A673 (cell line): ENCODE data around the gene SEC22B. TPM values are rescaled to one million over a fixed set of nuclear protein-coding genes. Genes with fewer than 3 reads are reported as not detected.
"Not testable (repeated sequence)": the region's sequence is repeated elsewhere in the genome, so short reads cannot be mapped to it uniquely, and the experiment has no call there.

Experiments used
- BruUV-seq: library from RNA; stranded (reverse); fragments of 400-500 nt; replicated peaks from 2 replicates; lab custom pipeline; 2021; lab: Mats Ljungman, UMichigan
- CTCF ChIA-PET: fragments of 300-600 bp; sonication (Branson Sonifier 250); formaldehyde crosslinking; loops from one replicate; lab custom pipeline; 2022; ENCODE audit warnings: antibody characterized with exemption; lab: Charles Lee
- POLR2A ChIA-PET: fragments of 300-600 bp; sonication (Branson Sonifier 250); formaldehyde crosslinking; loops from one replicate; lab custom pipeline; 2022; ENCODE audit warnings: antibody characterized with exemption; ENCODE audit not compliant: low non-redundant PET; lab: Charles Lee
- DNase-seq: peaks from one replicate; pipeline ENCODE4 v3.0.0-alpha.2; 2015; ENCODE audit warnings: low spot score
- H3K27ac ChIP-seq: fragments of 200-600 bp; sonication (generic); 2 replicates; pipeline ENCODE4 v1.5.1; 2016; ENCODE audit warnings: mixed run types, low read depth, mild to moderate bottlenecking, mixed read lengths, antibody characterized with exemption, low read length; ENCODE audit not compliant: poor library complexity, severe bottlenecking
- H3K27me3 ChIP-seq: fragments of 200-600 bp; sonication (generic); replicated peaks from 2 replicates; pipeline ENCODE4 v1.6.1; 2017; ENCODE audit warnings: mixed run types, low read depth, mild to moderate bottlenecking, mixed read lengths, antibody characterized with exemption, low read length; ENCODE audit not compliant: insufficient read depth, poor library complexity
- H3K36me3 ChIP-seq: fragments of 200-600 bp; sonication (generic); 2 replicates; pipeline ENCODE4 v1.6.1; 2016; ENCODE audit warnings: mixed run types, mild to moderate bottlenecking, mixed read lengths, antibody characterized with exemption, low read length; ENCODE audit not compliant: insufficient read depth, poor library complexity, severe bottlenecking
- H3K4me1 ChIP-seq: fragments of 200-600 bp; sonication (generic); 2 replicates; pipeline ENCODE4 v1.6.1; 2017; ENCODE audit warnings: mixed run types, mild to moderate bottlenecking, mixed read lengths, antibody characterized with exemption, low read length; ENCODE audit not compliant: insufficient read depth, poor library complexity, severe bottlenecking
- H3K4me3 ChIP-seq: fragments of 200-600 bp; sonication (generic); 2 replicates; pipeline ENCODE4 v1.5.1; 2016; ENCODE audit warnings: low read depth, mixed run types, mild to moderate bottlenecking, mixed read lengths, low read length; ENCODE audit not compliant: poor library complexity, severe bottlenecking
- H3K9me3 ChIP-seq: fragments of 200-600 bp; sonication (generic); 2 replicates; pipeline ENCODE4 v1.6.1; 2016; ENCODE audit warnings: mixed run types, low read depth, mild to moderate bottlenecking, mixed read lengths, antibody characterized with exemption, low read length; ENCODE audit not compliant: poor library complexity, severe bottlenecking
- intact Hi-C: fragments of 100-400 bp; cut with micrococcal nuclease; formaldehyde crosslinking; loops from one replicate; pipeline ENCODE4 v1.10.0; 2022; ENCODE audit not compliant: unreplicated experiment
- total RNA-seq: library from RNA; stranded (reverse); gene quantifications from 2 replicates; pipeline ENCODE4 v1.2.3, GENCODE V29; 2021

The SEC22B gene
- total RNA-seq, 1 experiment from 2014 or later, result 32.3 TPM

DNA sequence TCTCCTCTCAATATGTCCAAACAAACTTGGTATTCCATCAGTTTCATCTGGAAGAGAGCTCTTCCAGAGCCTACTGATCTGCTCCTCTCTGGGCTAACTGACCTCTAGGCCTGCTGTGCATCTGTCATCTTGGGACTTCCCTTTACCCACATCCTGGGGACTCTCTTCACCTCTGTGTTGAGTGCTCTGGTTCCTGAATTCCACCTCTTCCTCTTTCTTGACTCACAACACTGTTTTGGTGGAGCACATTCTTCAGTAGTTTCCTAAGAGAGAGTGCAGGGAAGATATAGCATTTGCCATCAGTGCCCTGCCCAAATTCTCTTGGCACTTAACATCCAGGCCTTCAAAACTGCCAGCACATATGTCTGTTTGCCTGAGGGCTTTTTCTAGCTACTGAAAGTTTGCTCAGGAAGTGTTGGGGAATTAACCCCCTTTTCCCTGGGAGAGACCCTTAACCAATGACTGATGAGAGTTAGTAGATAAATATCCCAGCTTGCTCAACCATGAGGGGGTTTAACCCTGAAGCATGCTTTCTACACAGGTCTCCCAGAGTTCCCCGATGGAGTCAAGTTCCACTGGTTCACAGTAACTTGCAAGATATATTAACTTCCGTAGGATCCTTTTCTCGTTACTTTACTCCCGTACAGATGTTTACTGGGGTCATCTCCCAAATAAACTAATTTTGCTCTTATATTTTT lies 52.4 kb downstream of the SEC22B start:
- POLR2A ChIA-PET, H3K36me3 ChIP-seq, H3K27ac ChIP-seq, DNase-seq, H3K9me3 ChIP-seq, H3K27me3 ChIP-seq, CTCF ChIA-PET, H3K4me3 ChIP-seq, BruUV-seq, H3K4me1 ChIP-seq, intact Hi-C loops: not testable (repeated sequence)

DNA sequence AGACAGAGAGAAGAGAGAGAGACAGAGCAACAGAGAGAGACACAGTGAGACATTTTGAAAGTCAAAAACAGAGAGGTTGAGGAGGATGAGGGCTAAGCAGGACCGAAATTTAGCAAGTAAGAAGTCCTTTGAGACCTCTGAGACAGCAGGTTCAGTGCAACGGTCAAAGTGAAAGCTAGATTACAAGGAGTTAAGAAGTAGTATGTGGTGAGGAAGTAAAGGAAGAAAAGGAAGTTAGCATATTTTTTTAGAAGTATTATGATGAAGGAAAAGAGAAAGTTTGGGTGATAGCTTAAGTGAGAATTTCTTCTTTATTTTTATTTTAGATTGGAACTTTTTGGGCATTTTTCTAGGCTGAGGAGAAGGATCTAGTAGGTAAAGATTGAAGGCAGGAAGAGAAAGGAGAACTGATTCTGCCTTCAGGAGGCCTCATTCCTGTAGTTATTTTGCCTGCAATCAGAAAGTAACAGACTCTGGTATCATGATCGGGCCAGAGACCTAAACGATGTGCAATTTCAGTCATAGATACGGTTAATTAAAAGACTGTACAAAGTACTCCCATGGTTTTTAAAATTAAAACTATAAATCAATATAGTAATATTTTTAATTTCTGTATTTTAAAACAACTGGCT lies 53.9 kb downstream of the SEC22B start:
- H3K4me1 ChIP-seq, POLR2A ChIA-PET, CTCF ChIA-PET, H3K27me3 ChIP-seq, H3K4me3 ChIP-seq, intact Hi-C loops, H3K27ac ChIP-seq, DNase-seq, H3K9me3 ChIP-seq, H3K36me3 ChIP-seq, BruUV-seq: not testable (repeated sequence)

DNA sequence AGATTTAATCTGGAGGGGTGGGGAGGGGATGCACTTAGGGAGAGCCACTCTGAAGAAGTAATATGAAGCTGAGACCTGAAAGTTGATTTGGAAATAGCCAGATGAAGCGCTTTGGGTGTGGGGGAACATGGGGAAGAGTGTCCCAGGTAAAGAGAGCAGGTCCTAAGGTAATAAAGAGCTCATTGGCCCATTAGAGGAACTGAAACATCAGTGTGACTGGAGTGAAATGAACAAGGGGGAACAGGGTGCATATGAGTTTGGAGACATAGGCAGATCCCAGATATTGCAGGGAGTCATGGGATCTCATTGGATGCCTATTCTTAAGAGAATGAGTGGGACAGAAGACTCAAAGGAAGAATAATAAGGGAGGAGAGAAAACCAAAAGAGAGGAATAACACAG lies 54.5 kb downstream of the SEC22B start:
- H3K36me3 ChIP-seq, H3K9me3 ChIP-seq, DNase-seq, BruUV-seq, POLR2A ChIA-PET, CTCF ChIA-PET, H3K4me3 ChIP-seq, H3K4me1 ChIP-seq, intact Hi-C loops, H3K27ac ChIP-seq, H3K27me3 ChIP-seq: not testable (repeated sequence)

DNA sequence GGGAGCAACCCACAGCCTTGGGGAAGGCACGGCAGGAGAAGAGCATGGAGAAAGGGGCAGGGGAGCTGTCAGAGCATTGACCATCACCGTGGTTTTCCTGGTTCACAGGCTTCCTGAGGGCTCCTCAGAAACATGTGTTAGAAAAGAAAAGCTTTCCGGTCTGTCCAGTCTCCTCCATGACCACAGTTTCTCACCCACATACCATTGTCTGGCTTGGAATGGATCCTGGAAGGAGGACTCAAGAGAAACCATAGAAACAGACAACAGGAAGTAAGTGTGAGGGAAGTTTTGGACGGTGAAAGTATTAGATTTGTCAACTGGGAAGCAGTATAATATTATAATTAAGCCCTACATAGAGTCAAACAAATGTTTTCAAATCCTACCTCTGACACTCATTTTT lies 55.8 kb downstream of the SEC22B start:
- BruUV-seq, result not testable (repeated sequence)

DNA sequence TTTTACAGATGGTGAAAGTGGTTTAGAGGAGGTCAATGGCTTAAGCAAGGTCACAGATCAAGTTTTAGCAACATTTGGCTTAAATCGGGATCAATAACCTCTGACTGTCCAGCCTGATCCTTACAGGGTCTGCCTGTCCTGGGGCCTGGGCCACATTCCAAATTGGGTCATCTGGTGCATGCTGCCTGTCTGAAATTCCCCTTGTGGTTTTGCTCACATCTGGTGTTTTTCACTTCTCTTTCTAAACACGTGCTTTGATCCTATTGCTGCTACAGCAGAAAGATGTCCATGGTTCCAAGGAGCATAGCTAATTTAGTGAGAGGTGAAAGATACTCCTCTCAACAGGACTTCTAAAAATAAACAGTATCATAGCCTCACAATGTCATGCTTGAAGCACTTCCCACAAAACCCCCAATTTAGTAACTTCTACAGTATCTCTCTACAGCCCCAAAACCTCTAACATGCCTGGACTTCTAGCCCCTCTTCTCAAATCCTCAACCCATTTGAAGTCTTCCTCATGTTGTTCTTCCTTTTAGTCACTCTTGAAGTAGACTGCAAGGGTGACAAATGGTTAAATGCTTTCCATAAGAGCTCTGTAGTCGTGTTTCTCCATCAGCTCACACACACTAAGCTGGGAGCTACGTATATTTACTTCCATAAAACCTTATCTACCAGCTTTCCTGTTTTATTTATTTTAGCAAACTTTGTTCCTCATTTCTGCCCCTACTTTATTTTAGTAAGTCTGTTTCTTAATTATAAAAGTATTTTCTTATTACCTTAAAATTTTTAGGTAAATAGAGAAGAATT lies 58.7 kb downstream of the SEC22B start:
- CTCF ChIA-PET, DNase-seq, H3K4me1 ChIP-seq, intact Hi-C loops, H3K9me3 ChIP-seq, H3K27me3 ChIP-seq, H3K4me3 ChIP-seq, POLR2A ChIA-PET, H3K27ac ChIP-seq, BruUV-seq, H3K36me3 ChIP-seq: not testable (repeated sequence)

More for the DNA sequence above, 55.8 kb downstream of the SEC22B start:
- H3K36me3 ChIP-seq, H3K4me3 ChIP-seq, CTCF ChIA-PET, H3K27ac ChIP-seq, H3K9me3 ChIP-seq, H3K27me3 ChIP-seq, POLR2A ChIA-PET, DNase-seq, H3K4me1 ChIP-seq, intact Hi-C loops: not testable (repeated sequence)

DNA sequence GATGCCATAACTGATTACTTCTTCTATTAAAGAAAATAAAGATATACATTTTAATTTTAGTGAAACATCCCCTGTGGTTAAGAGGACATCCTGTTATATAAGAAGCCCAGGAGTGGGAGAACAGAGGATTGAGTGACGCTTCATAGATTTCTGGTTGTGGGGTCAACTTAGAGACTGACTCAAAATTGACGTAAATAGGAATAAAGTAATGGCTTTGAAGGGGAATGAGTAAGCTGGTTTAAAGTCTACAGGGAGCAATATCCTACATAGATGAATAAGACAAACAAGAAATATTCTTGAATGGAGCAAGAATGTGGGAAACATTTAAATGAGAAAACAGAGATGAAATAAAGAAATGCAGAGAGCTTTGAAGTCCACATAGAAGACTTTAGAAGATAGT lies 60.2 kb downstream of the SEC22B start:
- not testable (repeated sequence) for DNase-seq, BruUV-seq

DNA sequence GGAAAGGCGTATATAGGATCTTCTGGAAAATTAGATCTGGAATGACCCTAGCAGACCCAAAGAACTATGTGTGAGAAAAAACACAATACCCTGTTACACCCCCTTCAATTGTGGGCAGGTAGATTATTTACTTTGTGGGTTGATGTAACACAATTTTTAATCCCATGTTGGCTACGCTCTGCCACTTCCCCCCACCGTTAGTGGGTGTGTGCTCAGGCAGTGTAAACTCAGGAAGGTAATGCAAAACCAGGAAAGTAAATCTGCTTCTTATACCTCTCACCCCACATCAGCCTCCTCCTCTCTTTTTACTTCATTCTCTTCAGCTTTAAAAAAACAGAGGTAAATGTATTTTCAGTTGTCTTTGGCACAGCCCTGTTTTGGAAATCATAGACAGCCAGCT lies 63.2 kb downstream of the SEC22B start:
- POLR2A ChIA-PET, intact Hi-C loops, DNase-seq, H3K27me3 ChIP-seq, H3K27ac ChIP-seq, H3K9me3 ChIP-seq, CTCF ChIA-PET, BruUV-seq, H3K4me3 ChIP-seq, H3K4me1 ChIP-seq, H3K36me3 ChIP-seq: not testable (repeated sequence)

More for the DNA sequence above, 60.2 kb downstream of the SEC22B start:
- CTCF ChIA-PET, H3K4me1 ChIP-seq, H3K27me3 ChIP-seq, H3K27ac ChIP-seq, H3K36me3 ChIP-seq, intact Hi-C loops, H3K4me3 ChIP-seq, POLR2A ChIA-PET, H3K9me3 ChIP-seq: not testable (repeated sequence)
